Osteocyte (in vitro differentiated cells): ENCODE data around the gene VRK3. TPM values are rescaled to one million over a fixed set of nuclear protein-coding genes. Genes with fewer than 3 reads are reported as not detected.

Experiments
- DNase-seq: peaks from one replicate; pipeline ENCODE4 v3.0.0; 2021; ENCODE audit warnings: mixed read lengths; ENCODE audit not compliant: unreplicated experiment; ENCODE audit errors: extremely low spot score
- H3K27ac Mint-ChIP-seq: one replicate; pipeline ENCODE4 v1.8.0; 2021; ENCODE audit warnings: mild to moderate bottlenecking, mixed read lengths; ENCODE audit not compliant: unreplicated experiment
- H3K27me3 Mint-ChIP-seq: one replicate; pipeline ENCODE4 v1.8.0; 2021; ENCODE audit warnings: mixed read lengths; ENCODE audit not compliant: unreplicated experiment
- H3K36me3 Mint-ChIP-seq: one replicate; pipeline ENCODE4 v1.8.0; 2021; ENCODE audit warnings: mixed read lengths; ENCODE audit not compliant: unreplicated experiment
- H3K4me1 Mint-ChIP-seq: one replicate; pipeline ENCODE4 v1.8.0; 2021; ENCODE audit warnings: mixed read lengths; ENCODE audit not compliant: unreplicated experiment
- H3K4me3 Mint-ChIP-seq: one replicate; pipeline ENCODE4 v1.8.0; 2021; ENCODE audit warnings: mild to moderate bottlenecking, moderate library complexity, mixed read lengths; ENCODE audit not compliant: unreplicated experiment
- H3K9me3 Mint-ChIP-seq: one replicate; pipeline ENCODE4 v1.8.0; 2021; ENCODE audit warnings: mixed read lengths; ENCODE audit not compliant: unreplicated experiment
- total RNA-seq: library from RNA; stranded (reverse); gene quantifications from 2 replicates; pipeline ENCODE4 v1.2.1, GENCODE V29; 2021
- TF ChIP-seq, protein P1 (sequence below): fragments of 200-600 bp; sonication (generic); IDR thresholded peaks from 2 replicates; pipeline ENCODE4 v1.5.0; 2021; ENCODE audit warnings: antibody characterized with exemption, mild to moderate bottlenecking, moderate library complexity

Gene VRK3
- total RNA-seq, 1 donor from 2014 or later = 31.5 TPM

DNA sequence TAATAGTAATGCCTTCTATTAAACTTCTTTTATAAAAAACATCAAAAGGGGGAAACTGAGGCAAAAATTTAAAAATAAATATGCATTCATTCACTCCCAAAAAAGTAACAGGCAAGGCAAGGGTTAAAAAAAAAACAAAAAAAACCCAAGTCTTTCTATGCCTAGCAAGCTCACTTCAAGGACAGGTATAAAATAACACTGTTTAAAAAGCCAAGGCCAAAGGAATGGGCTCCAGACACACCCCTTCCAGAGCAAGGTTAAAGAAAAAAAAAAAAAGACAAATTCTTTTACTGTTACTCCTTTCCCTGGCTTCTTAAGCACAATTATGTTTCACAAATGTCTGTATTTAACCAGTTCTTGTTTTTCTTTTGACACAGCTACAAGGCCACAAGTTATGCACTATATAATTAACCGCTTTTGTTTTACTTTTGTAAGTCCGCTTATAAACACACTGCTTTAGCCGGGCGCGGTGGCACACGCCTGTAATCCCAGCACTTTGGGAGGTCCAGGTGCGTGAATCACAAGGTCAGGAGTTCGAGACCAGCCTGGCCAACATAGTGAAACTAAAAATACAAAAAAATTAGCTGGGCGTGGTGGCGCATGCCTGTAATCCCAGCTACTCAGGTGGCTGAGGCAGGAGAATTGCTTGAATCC, 67.8 kb downstream of the VRK3 start:
- no peak overlapping the region for H3K27ac Mint-ChIP-seq
- no peak for DNase-seq
- no peaks in the 10 kb centered on the region for H3K9me3 Mint-ChIP-seq

DNA sequence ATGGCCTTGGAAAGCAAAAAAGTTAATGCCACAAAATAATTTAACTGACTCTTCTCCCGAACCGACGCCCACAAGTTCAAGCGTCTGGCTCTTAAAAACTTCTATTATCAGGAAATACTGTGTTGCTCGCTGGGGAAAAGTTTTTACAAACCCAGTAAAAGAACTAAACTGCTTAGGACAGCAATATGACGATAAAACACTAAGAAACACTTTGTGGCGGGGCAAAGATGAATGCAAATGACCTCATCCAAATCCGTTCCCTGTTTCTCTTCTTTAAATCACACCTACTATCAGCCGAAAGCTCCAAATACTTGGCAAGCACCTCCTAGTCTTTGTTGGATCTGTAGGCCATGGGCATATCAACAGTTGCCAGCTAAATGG, 69.1 kb downstream of the VRK3 start:
- H3K9me3 Mint-ChIP-seq = no peaks in the 10 kb centered on the region

More for the DNA sequence above, 67.8 kb downstream of the VRK3 start:
- H3K27me3 Mint-ChIP-seq = peaks cover 20% of the 10 kb centered on the region
- H3K36me3 Mint-ChIP-seq = no peaks in the 10 kb centered on the region
- TF ChIP-seq, protein P1, sequence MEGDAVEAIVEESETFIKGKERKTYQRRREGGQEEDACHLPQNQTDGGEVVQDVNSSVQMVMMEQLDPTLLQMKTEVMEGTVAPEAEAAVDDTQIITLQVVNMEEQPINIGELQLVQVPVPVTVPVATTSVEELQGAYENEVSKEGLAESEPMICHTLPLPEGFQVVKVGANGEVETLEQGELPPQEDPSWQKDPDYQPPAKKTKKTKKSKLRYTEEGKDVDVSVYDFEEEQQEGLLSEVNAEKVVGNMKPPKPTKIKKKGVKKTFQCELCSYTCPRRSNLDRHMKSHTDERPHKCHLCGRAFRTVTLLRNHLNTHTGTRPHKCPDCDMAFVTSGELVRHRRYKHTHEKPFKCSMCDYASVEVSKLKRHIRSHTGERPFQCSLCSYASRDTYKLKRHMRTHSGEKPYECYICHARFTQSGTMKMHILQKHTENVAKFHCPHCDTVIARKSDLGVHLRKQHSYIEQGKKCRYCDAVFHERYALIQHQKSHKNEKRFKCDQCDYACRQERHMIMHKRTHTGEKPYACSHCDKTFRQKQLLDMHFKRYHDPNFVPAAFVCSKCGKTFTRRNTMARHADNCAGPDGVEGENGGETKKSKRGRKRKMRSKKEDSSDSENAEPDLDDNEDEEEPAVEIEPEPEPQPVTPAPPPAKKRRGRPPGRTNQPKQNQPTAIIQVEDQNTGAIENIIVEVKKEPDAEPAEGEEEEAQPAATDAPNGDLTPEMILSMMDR = no peak
- no peaks in the 10 kb centered on the region for H3K4me1 Mint-ChIP-seq
- no peak overlapping the region for H3K4me3 Mint-ChIP-seq

DNA sequence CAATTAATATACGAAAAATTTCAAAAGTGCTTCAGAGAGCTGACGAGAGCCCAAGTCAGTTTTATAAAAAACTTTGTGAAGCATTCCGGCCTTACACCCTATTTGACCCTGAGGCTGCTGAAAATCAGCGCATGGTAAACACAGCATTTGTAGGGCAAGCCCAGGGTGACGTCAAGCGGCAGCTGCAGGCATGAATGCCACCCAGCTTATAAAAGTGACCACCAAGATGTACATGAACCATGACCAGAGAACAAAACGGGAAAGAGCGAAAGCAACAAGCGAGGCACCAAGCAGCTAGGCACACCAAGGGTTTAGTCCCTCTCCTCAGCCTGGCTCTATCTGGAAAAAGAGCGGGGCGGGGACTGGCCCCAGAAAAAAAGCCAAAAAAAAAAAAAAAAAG, 70.2 kb downstream of the VRK3 start:
- Mint-ChIP-seq H3K4me3 (no peak overlapping the region), H3K27me3 (peaks cover 20% of the 10 kb centered on the region), H3K9me3 (no peaks in the 10 kb centered on the region), H3K4me1 (no peaks in the 10 kb centered on the region), H3K36me3 (no peaks in the 10 kb centered on the region), H3K27ac (no peak overlapping the region)
- TF ChIP-seq, protein P1 = no peak
- DNase-seq = no peak

More for the DNA sequence above, 69.1 kb downstream of the VRK3 start:
- H3K4me1 Mint-ChIP-seq = no peaks in the 10 kb centered on the region
- DNase-seq = no peak
- no peak overlapping the region for H3K4me3 Mint-ChIP-seq
- no peak overlapping the region for H3K27ac Mint-ChIP-seq
- TF ChIP-seq, protein P1 = no peak
- peaks cover 20% of the 10 kb centered on the region for H3K27me3 Mint-ChIP-seq
- H3K36me3 Mint-ChIP-seq = no peaks in the 10 kb centered on the region

DNA sequence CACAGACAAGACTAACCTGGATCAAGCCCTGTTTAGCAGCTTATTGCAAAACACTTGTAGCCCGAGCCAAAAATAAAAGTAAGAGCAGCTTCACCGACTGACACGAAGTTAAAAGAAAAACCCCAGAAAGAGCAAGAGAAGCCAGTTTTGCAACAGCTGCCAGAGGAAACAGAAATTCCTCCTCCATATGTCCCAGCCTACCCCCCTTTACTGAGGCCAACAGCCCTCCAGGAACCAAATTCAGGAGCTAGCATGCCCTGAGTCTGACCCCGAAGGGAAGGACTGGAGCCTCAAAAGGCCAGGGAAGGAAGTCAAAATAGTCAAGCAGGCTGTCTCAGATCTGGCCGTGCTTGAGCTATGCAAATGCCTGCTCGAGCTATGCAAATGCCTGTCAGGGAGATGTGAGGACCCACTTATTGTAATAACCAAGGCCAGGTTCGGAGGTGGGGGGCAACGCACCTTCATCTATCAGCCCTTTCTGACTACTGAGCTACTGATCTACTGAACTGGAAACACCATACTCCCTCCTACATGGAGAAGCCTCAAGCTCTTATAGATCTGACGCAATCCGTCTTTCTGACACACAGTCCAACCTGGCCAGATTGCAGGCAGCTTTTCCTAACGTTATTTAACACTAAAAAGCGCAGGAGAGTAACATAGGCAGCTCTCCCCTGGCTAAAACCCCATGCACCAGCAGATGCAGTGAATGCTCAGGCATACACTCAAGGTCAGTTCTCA, 70.9 kb downstream of the VRK3 start:
- Mint-ChIP-seq H3K4me1 (no peaks in the 10 kb centered on the region), H3K27ac (no peak overlapping the region), H3K4me3 (no peak overlapping the region), H3K9me3 (no peaks in the 10 kb centered on the region), H3K27me3 (peaks cover 20% of the 10 kb centered on the region), H3K36me3 (no peaks in the 10 kb centered on the region)
- no peak for DNase-seq
- TF ChIP-seq, protein P1 = no peak

DNA sequence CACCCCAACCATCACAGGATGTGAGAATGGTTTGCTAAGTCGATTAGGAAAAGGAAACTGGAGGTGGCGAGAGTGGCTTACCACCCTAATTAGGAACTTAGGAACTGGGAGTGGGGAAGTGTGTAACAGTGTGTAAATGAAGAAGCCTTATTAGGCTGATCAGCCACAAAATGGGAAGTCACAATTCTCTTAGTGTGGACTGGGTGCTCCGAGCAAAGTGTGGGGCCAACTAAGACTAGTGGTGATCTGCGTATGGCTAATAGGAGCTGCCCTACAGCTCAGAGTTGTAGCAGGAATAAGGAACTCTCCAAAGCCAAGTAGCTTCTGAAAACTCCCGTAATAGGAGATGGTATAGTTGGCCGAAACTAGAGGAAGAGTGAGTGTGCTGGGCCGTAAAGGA, 71.8 kb downstream of the VRK3 start:
- peaks cover 20% of the 10 kb centered on the region for H3K27me3 Mint-ChIP-seq
- no peaks in the 10 kb centered on the region for H3K4me1 Mint-ChIP-seq
- TF ChIP-seq, protein P1 = no peak
- no peaks in the 10 kb centered on the region for H3K36me3 Mint-ChIP-seq
- H3K4me3 Mint-ChIP-seq = no peak overlapping the region
- H3K9me3 Mint-ChIP-seq = no peaks in the 10 kb centered on the region
- H3K27ac Mint-ChIP-seq = no peak overlapping the region
- DNase-seq = no peak
